Putamen (tissue), 1 donor: ENCODE results near the gene DLGAP1.

Experiments
- DNase-seq: peaks from one replicate; pipeline ENCODE4 v3.0.0-alpha.2; 2016; ENCODE audit warnings: low spot score

The DLGAP1 gene

GRCh38 chr18:3466872-3467271, 988.2 kb downstream of the DLGAP1 start:
- no peak for DNase-seq

DNA sequence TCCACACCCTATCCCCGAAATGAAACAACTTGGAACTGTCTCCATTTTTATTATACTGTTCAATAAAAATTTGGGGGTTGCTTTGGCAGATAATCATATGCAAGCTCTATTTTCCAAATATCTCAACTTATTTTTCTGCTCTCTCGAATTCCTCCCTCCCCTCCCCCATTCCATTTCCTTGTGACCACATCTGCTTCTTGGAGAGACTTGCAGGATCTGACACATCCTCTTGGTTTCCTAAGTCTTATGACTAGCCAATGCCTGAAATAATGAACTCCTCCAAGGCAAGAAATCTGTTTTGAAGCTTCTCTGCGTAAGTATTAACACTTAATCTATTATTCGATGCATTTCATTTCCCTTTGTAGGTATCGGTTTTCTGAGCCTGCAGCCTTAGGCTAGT, 989.1 kb downstream of the DLGAP1 start:
- no peak for DNase-seq

- no peak for DNase-seq
Measured at GRCh38 chr18:3463051-3463450, 992.1 kb downstream of the DLGAP1 start.

DNA sequence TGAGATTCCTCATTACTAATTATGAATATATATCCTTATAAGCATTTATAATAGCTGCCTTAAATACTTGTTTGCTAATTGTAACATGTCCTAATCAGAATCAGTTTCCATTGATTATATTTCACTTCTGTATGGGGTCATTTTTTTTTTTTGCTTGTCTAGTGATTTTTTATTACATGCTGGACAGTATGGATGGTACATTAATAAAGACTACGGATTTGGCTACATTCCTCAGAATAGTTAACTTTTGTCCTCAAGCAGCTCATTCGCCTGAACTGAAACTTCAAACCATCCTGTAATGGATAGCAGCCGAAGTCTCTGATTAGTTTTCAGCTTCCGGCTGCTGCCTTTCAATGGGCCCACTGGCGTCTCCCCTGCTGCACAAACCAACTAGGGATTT, 993.4 kb downstream of the DLGAP1 start:
- DNase-seq: no peak

DNA sequence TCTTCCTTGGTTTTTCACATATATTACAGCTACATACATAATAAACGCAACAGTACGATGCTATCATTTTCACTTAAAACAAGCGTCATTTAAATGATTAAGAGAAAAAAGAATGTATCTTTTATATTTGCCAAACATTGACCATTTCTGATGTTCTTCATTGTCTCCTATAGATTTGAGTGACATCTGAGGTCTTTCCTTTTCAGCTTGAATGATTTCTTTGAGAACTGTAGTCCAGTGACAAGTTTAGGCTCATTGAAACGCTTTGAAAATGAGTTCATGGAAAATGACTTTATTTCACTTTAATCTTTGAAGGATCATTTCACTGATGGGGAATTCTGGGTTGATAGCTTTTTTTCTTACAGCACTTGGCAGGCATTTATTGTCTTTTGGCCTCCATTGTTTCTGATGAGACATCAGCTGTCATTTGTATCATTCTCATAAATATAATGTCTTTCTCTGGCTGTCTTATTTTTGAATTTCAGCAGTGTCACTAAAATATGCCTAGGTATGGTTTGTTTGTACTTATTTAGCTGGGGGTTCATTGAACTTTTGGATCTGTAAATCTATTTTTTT, 994.2 kb downstream of the DLGAP1 start:
- no peak for DNase-seq

GRCh38 chr18:3458952-3459853, 995.9 kb downstream of the DLGAP1 start:
- peak; percentile 76 for DNase-seq

GRCh38 chr18:3458378-3458777, 996.7 kb downstream of the DLGAP1 start:
- DNase-seq: no peak

DNA sequence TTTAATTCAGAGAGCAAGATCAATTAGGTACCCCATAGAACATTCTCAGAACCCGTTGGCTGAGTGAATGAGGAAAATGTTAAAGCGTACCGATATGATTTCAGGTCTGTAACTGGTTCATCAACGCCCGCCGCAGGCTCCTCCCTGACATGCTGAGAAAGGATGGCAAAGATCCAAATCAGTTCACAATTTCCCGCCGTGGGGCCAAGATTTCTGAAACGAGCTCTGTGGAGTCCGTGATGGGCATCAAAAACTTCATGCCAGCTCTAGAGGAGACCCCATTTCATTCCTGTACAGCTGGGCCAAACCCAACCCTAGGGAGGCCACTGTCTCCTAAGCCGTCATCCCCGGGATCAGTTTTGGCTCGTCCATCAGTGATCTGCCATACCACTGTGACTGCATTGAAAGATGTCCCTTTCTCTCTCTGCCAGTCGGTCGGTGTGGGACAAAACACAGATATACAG, 997.8 kb downstream of the DLGAP1 start:
- DNase-seq: no peak

DNA sequence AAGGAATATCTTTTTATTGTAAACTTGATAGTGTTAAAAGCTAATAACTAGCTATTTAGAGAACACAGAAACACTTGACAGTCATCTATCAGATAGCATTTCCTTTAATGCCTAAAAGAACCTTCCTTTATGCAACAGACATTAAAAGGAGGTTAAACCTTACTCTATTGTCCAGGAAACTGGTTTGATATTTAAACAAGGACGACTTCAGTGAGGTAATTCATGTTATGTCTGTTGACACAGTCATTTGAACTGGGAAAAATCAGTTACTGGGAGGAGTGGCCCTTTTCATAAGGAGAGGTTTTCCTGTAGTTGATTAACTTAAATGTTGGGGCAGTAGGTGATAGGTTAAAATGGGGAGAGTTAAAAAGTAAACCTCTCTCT, 998.4 kb downstream of the DLGAP1 start:
- DNase-seq: no peak

DNA sequence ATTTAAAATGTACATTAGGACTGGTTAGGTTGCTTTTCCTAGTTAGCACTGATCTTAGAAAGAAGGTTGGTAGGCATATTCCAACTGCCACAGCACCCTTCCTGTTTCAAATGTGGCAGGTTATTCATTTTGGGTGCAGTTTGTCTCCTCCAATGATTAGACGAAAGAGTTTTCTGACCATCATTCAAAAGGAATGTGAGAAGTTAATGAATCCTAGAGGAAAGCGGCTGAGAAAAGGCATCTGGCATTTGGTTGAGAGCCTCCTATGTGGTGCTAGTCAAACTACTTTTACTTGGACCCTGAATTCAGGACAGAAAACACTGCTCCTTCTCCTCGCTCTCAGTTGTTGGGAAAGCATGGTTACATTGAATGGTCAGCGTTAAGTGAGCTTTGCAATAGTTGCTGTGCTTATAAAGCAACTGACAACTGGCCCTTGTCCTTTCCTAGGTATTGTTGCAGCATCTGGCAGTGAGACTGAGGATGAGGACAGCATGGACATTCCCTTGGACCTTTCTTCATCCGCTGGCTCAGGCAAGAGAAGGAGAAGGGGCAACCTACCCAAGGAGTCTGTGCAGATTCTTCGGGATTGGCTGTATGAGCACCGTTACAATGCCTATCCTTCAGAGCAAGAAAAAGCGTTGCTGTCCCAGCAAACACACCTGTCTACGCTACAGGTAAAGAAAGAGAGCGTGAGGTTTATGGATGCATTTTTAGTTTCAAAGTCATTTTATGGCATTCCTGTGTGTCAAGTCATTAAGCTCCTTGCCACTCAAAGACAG, 999.0 kb downstream of the DLGAP1 start:
- DNase-seq: no peak

- DNase-seq: no peak
Measured at GRCh38 chr18:3455090-3455635, 999.9 kb downstream of the DLGAP1 start.

GRCh38 chr18:3454365-3455089, 1000.6 kb downstream of the DLGAP1 start:
- no peak for DNase-seq

- no peak for DNase-seq
Measured at GRCh38 chr18:3453540-3454364, 1001.4 kb downstream of the DLGAP1 start.

DNA sequence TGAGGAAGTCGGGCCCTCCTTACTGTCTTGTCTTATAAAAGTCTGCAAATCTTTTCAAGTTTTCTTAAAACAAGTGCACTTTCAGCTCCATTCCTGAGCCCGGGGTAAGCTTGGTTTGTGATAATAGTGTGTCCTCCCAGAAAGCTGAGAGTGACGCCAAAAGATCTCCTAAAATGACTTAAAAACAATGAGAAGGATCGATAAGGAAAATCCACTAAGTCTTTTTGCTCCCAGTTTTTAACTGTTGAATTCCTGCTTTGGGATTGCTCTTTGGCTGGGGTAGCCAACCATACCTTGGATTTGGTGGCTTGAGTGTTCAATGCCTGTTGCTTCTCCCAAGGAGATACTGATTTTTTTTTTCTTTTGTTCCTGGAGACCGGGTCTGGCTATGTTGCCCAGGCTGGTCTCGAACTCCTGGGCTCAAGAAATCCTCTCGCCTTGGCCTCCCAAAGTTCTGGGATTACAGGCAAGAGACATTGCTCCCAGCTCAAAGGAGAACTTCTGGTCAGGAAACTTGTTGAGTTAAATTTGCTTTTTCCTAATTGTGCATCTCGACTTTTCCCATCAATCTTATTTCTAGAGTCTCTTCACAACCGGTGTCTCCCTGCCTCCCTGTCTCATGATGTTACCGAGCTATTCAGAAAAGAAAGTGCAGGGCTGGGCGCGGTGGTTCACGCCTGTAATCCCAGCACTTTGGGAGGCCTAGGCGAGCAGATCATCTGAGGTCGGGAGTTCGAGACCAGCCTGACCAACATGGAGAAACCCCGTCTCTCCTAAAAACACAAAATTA, 1002.2 kb downstream of the DLGAP1 start:
- DNase-seq: no peak

- DNase-seq: no peak
Measured at GRCh38 chr18:3451989-3452749, 1002.9 kb downstream of the DLGAP1 start.

GRCh38 chr18:3451183-3451988, 1003.7 kb downstream of the DLGAP1 start:
- peak; percentile 91 for DNase-seq

DNA sequence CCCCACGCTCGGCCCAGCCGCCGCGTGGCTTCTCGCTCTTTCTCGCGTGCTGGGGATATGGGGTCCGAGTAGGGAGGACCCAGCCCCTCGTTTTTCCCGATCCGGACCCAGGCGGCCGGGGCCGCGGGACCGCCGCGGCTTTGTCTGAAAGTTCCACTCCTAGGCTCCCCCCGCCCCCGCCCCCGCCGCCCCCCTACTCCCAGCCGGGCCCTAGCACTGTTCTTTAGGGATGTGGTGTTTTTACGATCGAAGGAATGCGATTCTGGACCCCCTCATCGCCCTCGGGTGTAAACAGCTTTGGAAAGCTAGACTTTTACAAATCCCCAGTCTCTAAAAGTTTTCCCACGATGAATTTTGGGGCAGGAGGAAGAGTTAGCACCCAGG, 1004.3 kb downstream of the DLGAP1 start:
- DNase-seq: no peak

DNA sequence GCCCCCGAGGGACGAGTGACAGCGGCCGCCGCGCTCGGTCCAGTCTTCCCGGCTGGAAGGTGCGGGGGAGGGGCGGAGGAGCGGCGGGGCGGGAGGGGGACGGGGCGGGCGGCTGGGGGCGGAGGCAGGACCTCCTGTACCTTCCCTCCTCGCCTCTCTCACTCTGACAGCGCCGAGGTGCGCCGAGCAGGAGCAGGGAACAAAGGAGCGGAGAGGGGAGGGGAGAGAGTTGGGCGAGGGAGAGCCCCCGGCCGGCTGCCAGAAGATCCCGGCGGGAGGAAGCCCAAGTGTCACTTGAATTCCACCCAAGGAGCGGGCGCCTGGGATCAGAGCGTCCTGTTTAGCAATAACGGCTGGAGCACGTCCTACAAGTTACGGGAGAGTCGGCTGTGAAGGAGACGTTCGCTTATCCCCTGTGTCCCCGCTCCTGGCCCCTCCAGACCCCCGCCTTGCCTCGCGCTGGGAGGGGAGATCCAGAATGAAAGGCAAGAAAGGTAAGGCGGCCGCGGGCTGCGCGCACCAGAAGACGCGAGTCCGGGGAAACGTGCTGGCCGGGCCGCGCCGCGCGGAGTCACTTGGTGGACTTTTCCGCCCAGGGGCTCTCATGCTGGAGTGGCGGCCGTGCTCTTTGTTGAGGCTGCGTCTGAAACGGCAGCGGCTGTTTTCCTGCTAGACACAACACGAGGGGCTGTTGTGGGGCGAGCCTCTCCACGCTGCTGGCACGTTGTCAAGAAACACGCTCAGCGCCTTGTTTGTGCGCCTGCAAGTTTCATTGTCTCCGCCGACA, 1004.9 kb downstream of the DLGAP1 start, which contains the start of gene TGIF1:
Gene TGIF1, plus strand, starts transcription at position 161 of the 787 bp plus-strand sequence. Its CDS starts 318 bp downstream, at position 479.
- peak; percentile 68 for DNase-seq
